Stimulated activated CD4-positive, alpha-beta T cell treated with anti-CD3 and anti-CD28 coated beads, Interleukin-1b, Interleukin-23, amount 100 ng/mL, for 24 hours (primary cell): ENCODE results near the gene DYRK3.

Experiments used
- DNase-seq, 4 experiments: peaks; one replicate each; pipeline ENCODE4 v3.0.0-alpha.2; 2020; ENCODE audit warnings: low read depth in 4 of 4, low spot score in 1 of 4

DYRK3 gene

GRCh38 chr1:206658981-206659273 lies 23.6 kb downstream of the DYRK3 start:
- no peak for DNase-seq

DNA sequence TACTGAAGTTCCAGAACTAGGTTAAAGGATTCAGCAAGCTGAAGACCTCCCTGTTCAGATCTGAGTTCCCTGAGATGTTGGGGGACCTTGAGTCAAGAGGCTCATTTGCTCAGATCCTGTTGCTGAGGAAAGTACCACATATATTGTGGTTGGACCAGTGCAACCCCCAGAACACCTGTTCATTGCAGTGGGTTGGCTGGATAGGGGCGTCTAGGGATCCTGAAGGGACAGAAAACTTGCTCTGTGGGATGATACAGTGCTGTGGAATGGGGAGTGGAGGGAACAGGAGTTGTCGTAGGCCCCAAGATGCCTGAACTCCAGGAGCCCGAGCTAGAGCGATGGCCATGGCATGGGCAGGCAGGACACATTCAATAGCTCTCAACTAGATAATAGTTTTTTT lies 24.8 kb downstream of the DYRK3 start:
- no peak for DNase-seq

DNA sequence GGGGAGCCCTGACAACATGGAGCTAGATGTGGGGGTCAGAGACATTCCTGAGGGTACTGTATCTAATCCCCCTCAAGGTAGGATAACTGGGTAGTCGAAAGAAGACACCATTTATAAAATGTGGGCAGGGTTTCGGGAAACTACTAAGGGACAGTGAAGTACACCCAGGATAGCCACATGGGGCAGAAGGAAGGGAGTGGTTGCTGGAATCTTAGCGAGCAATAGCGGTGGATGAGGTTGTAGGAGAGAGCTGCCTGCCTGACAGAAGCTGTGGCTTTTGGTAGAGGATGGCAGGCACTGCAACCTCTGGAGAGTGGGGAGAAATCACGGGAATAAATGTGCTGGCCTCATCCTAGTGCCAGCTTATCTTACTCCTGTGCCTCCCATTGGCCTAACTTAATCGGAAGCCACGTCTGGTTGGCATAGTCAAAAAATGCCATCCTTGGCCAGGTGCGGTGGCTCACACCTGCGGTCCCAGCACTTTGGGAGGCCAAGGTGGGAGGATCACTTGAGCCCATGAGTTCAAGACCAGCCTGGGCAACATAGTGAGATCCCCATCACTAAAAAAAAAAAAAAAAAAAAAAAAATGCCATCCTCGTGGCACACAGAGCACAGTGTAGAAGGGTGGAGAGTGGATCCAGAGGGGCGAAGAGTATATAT lies 26.0 kb downstream of the DYRK3 start:
- DNase-seq = no peak

GRCh38 chr1:206662396-206663092 lies 27.2 kb downstream of the DYRK3 start:
- no peak for DNase-seq

DNA sequence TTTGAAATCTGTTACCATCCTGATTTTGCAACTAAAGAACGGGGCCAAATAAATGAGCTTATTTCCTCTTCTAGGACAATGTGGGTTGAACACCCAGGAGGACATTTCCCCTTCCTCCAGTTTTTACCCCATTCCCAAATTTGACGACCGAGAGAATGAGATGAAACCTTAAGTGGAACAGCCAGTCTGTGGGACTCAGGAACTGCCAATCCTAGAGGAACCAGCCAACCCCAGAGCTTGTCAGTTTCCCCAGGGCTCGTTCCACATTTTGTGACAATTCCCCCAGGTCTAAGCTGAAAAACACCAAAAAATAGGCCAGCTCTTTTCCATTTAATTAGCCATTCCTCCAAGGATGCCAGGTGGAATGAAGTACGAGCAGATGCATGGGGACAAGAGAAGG lies 28.0 kb downstream of the DYRK3 start:
- no peak for DNase-seq

- DNase-seq = peak; percentile 58 to 68 (median 62)
These were observed 28.7 kb downstream of the DYRK3 start for GRCh38 chr1:206663832-206664652.

DNA sequence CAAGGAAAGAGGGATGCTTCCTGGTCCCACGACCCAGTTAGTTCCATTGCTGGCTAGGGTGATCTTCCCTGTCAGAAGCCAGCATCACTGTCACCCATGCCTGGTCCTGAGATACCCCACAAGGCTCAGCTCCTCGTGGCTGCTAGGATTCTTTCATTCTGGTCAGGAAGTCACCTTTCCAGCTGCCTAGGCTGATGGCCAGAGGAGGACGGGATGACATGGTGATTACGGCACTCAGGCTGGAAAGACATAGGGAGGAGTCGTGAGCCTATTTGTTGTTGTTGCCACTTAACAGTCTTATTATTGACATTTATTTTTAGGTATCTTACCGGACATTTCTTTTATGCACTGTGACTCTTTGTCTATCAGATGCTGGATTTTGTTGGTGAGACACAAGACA lies 29.4 kb downstream of the DYRK3 start:
- DNase-seq = no peak

DNA sequence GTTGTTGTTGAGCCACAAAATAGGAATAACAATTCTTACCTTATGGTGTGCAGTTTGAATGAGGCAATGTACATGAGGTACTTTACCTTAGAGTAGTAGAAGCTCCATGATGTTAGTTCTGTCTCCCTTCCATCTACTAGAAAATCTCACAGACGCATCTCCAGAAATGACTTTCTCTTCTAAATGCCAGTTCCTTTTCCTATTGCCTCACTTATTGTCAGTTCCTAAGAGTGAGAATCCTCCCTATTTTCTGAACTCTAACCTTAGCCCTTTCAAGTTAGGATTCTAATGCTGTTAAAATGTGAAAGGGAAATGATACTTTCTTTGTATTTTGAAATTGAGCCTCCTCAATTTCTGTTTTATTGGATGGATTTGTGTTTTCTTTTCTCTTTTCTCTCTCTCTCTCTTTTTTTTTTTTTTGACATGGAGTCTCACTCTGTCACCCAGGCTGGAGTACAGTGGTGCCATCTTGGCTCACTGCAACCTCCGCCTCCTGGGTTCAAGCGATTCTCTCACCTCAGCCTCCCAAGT lies 30.8 kb downstream of the DYRK3 start:
- DNase-seq = no peak

DNA sequence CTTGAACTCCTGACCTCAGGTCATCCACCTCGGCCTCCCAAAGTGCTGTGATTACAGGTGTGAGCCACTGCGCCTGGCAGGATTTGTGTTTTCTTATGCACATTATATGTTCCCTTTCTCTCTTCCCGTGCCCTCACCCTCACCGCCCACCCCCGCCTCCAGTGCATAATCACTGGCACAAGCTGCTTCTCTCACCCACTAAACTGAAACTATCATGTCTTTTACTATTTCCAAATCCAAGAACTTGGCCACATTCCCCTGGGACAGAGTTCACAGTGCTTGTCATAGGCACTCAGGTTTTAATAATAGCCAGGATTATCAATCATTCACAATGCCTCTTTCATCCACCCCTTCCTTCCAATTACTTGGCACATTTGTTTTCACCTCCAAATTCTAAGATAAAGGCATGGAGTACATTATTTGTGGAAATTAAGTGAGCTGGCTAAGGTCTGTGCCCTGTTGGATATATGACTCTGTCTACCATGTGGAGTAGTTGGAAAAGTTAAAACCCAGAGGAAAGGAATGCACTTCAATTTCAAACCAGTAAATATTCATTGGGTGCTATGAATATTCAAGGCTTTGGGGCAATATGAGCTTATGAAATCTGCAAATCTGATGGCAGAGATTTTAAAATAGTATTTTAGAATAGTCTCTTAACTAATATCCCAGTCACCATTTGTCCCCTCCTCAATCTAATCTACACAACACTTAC lies 31.8 kb downstream of the DYRK3 start:
- DNase-seq = no peak

DNA sequence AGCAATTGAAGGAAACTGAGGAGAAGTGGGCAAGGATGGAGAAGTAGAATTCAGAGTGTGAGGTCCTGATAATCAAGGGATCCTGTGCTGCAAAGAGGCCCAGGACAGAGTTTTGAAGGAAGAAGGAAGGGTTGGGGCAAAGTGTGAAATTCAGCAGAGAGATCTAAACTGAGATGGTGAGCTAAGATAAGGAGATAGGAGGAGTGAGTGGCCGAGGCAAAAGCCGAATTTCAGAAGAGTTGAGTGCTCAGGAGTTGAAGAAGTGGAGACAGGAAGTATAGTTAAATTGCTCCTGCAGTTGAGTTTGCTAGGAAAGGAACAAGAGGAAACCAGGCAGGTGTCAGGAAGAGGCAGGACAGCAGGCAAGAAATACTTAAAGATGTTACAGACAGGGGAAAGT lies 33.0 kb downstream of the DYRK3 start:
- no peak for DNase-seq

DNA sequence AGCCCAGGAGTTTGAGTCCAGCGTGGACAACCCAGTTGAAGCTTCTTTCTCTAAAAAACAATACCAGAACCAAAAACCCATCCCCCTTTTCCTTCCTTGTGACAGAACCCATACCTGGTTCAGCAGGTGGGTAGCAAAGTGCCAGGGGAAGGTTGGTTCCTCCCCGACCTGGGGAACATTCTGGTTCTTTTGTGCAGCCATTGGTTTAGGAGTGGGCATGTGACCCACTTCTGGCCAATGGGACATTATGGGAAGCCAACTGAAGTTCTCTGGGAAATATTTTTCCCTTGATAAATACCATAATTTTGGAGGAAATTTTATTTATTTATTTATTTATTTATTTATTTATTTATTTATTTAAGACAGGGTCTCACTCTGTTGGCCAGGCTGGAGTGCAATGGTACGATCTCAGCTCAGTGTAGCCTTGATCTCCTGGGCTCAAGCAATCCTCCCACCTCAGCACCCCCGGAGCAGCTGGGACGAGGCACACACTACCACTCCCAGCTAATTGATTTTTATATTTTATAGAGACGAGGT lies 33.6 kb downstream of the DYRK3 start:
- no peak for DNase-seq

- DNase-seq = no peak
These were observed 36.8 kb downstream of the DYRK3 start for GRCh38 chr1:206672011-206672688.

DNA sequence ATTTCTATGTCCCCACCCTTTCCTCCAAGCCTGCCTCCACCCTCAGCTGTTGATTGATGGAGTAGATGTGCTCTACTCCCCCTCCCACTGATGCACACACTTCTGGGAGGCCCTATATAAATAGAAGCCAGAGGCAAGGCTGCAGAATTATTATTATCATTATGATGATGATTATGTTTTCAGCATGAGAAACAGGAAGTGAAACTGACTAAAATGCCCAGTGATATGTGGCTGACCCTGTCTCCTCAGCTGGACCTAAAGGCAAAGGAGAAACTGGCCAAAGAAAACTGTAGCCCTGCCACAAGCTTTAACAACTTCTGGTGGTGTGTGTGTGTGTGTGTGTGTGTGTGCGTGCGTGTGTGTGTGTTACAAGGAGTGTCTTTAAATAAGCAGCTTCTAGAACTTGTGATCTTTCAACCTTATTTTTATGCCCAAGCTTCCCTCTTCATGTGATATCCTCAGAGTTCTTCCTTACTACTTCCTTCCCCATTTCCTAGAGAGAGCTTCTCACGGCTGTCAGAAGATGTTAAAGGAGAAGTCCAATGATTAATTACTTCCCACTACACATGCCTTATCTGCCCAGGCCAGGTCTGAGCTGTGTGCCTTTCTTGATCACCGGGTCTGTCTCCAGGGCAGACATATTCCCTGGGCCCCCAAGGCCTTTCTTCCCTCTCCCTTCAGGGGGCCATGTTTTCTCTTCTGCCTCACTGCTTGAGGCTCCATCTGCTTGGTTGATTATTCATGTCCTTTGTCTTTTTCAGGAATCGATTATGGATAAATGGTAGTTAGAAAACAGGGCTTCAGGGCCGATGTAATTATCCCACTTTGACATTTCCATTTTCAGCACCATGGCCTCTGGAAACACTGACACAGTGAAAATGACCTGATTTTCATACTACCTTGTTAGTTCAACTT lies 37.8 kb downstream of the DYRK3 start:
- DNase-seq = no peak

DNA sequence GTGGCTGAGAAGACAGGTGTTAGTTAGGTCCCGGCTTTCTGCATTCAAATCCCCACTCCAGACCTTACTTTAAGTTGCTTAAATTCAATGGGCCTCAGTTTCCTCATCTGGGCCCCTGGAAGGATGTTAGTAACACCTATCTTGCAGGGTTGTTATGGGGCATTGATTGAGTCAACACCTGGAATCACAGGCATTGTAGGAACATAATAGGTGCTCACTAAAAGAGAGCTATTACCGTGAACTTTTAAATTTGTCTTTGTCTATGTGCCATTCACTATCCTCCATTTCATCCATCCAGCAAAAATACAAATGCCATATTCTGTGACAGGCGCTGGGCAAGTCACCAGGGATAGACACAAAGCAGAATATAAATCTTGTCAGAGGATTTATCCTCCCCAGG lies 38.9 kb downstream of the DYRK3 start:
- DNase-seq = no peak

DNA sequence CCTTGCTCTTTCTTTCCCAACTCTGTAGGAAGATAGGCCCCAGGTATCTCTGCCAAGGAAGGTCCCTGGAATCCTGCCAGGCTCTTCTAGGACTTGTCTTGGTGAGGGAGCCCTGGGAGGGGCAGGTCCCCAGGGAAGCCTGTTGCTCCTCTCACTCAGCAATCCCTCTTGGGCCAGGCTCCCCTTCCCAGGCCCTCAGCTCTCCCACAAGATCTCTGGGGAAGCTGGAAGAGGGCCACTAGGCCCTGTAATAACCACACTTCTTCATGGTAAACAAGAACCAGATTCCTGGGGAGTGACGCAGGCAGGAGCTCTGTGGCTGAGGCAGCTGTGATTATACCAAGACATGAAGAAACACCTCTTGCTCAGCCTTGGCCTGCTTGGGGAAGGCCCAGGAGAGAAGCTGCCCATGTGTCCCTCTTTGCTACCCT lies 39.4 kb downstream of the DYRK3 start:
- no peak for DNase-seq

- DNase-seq = no peak
These were observed 41.2 kb downstream of the DYRK3 start for GRCh38 chr1:206676499-206676898.

- DNase-seq = no peak
These were observed 43.2 kb downstream of the DYRK3 start for GRCh38 chr1:206678490-206678889.

- DNase-seq = no peak
These were observed 44.4 kb downstream of the DYRK3 start for GRCh38 chr1:206679738-206680211.

DNA sequence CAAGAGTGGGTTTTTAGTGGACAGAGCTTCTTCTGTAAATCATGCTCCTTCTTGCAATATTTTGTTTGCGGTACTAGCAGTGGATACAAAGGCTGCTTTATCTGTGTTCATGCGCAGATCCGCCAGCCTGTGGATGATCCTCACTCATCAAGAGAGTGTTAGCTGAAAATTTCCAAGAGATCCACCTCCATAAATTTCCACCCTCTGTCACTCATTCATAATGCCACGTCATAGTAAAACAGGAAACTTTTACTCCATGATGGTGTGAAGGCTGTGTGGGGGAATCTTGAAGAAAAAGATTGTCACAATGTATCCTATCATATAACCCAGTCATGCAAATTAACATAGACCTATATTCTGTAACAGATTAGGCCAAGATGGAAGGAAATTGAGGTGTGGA lies 44.9 kb downstream of the DYRK3 start:
- DNase-seq = no peak
